Activated CD4-positive, alpha-beta T cell treated with anti-CD3 and anti-CD28 coated beads, Interleukin-2, Interleukin-6, amounts not matched to agents 100 ng/mL and 50 ng/mL, durations not matched to agents 16 hours and 8 hours (primary cell): Measurements from ENCODE around the gene ARHGAP32.

ENCODE experiments used
- DNase-seq: peaks from one replicate; pipeline ENCODE4 v3.0.0-alpha.2; 2020

ARHGAP32 gene

GRCh38 chr11:129102756-129103155 is 89.4 kb downstream of the ARHGAP32 start:
- no peak for DNase-seq

DNA sequence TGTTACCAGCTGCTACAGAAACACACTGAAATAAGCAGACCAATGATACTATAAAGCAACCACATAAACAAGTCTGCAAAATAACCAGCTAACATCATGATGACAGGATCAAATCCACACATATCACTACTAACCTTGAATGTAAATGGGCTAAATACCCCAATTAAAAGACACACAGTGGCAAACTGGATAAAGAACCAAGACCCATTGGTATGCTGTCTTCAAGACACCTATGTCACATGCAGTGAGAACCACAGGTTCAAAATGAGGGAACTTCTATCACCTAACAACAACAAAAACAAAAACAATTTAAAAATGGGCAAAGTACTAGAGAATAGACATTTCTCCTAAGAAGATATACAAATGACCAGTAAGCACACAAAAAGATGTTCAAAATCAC is 89.9 kb downstream of the ARHGAP32 start:
- no peak for DNase-seq

GRCh38 chr11:129093283-129093682 is 98.8 kb downstream of the ARHGAP32 start:
- DNase-seq, result no peak

- DNase-seq, result no peak
Measured at GRCh38 chr11:129090056-129090455, 102.1 kb downstream of the ARHGAP32 start.

DNA sequence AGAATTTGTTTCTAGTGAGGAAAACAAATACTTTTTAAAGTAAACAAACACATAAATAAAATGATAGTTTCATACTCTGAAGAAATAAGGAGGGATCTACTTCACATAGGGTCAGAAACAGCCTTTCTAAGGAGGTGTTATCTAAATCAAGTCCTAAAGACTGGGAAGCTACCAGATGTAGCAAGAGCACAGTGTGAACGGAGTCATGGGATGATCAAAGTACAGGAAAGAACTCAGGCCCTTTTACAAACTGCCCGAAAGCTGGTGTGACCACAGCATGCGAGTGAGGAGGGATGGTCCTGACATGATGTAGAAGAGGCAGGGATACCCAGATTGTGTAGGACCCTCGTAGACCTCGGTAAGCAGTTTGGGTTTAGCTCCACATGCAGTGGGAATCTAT is 102.8 kb downstream of the ARHGAP32 start:
- no peak for DNase-seq

GRCh38 chr11:129086976-129087375 is 105.1 kb downstream of the ARHGAP32 start:
- DNase-seq, result no peak

DNA sequence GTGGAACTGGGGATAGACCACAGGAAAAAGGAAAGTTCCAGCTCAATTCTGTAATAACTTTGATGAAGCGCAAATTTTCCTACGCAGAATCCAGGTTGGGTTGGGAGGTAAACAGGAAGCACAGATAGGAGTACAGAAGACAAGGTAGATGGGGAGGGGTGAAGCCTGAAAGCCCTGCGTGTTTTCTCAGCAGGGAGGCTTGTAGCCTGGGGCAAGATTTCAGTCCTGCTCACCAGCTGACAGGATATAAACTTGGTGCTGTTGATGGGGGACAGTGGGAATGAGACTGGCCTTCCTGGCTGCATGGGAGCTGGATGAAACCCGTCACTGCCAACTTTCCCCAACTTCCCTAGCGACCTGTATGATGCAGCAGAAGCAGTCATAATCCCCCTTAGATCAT is 114.9 kb downstream of the ARHGAP32 start:
- no peak for DNase-seq

DNA sequence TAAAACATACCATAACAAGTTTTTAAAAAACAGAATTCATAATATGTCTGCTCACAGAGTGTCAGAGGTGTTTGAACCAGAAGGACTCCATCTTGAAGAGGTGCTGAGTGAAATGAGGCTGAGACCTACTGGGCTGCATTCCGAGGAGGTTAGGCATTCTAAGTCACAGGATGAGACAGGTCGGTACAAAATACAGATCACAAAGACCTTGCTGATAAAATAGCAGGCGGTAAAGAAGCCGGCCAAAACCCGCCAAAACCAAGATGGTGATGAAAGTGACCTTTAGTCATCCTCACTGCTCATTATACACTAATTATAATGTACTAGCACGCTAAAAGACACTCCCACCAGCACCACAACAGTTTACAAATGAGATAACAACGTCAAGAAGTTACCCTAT is 116.4 kb downstream of the ARHGAP32 start:
- DNase-seq, result no peak

DNA sequence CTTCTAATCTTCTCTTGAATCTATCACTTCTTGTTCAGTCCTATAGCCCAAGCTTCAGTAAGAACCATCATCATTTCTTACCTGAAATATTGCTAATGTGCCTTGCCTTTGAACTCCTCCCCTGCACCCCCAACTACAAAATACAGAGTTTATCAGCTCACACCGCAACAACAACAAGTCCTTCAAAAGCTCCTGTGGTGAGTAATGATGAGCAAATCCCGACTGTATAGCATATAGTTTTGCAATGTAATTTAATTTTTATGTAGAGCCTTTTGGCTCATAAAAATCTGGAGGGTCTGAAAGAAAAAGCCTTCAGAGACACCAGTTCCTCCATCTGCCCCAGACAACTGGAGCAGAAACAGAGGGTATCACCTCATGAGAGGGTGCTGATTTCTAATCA is 124.7 kb downstream of the ARHGAP32 start:
- no peak for DNase-seq

GRCh38 chr11:129066229-129066628 is 125.9 kb downstream of the ARHGAP32 start:
- DNase-seq, result no peak

DNA sequence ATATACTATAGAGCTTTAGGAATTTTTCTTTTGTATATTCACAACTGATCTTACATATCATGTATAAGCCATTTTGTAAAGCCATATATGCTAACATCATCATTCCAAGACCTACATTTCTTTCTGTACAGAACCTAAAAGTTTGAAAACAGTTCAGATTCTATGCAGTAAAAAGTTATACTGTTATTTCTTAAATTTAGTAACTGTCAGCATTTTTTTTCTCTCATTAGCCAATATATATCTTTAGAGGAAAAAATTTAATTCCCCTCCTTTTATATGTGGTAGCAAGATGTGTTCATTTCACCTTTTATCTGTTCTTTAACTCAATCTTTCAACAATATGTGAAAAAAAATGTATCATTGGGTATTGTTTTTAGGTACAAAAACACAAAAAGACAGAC is 129.0 kb downstream of the ARHGAP32 start:
- no peak for DNase-seq

DNA sequence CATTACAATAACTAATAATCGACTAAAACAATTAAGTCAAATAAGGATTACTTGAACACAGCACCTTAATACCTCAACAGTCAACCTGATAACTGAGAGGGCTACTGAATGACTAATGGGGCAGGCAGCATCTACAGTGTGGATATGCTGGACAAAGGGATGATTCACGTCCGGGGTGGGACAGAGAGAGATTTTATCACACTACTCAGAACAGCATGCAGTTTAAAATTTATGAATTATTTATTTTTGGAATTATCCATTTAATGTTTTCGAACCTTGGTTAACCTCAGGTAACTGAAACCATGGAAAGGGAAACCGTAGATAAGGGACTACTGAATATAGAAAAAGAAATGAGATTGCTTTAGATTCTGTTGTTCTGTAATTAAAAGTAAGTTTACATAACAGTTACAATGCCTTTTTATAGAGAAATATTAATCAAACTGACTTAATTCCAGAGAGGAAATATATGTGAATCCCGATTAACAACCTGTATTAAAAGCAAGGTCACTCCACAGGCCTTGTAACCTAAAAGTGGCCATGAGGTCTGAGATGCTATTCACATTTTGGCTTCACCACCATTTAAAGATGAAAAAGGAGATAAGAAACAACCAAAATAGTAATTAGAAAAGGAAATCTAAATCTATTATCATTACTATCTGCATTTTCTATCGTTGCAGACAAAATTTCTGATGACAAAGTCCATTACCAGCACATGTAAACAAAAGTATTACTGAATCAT is 130.5 kb downstream of the ARHGAP32 start:
- no peak for DNase-seq

- DNase-seq, result no peak
Measured at GRCh38 chr11:129056916-129057315, 135.2 kb downstream of the ARHGAP32 start.

- DNase-seq, result no peak
Measured at GRCh38 chr11:129055196-129055595, 136.9 kb downstream of the ARHGAP32 start.

GRCh38 chr11:129048911-129049310 is 143.2 kb downstream of the ARHGAP32 start:
- no peak for DNase-seq

DNA sequence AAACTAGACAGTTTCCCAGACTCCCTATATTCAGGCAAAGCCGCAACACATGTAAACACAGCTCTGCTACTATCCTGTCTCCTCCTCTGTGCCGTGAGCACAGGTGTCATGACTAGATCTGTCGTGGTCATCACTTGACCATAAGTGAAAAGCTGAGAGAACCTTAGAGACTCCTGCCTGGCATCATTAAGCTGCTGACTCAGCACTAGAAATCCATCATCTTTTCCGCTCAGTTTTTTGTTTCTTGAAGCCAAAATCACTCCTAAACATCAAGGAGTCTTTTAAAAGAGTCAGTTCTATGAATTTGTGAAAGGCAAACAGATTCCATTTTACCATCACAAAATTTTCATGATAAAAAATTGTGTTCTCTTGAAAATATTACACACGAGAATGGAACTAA is 147.0 kb downstream of the ARHGAP32 start:
- DNase-seq, result no peak

DNA sequence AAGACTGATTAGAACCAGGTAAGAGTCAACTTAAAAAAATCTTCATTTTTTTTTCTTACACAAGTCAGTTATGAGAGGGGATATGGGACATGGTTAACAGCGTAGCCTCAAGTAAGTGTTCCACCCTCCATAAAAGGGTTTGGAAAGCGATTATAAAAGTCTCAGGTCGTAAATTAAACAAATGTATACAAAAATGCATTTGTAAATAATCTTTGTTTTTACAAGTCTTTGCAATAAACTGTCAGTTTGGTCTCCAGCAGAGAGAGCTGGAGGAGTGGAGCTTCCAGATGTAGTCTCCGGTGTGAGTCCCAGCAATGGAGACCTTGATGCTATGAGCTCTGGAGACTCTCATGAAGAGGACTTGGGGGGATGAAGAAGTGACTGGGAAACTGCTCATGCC is 149.6 kb downstream of the ARHGAP32 start:
- DNase-seq, result no peak

DNA sequence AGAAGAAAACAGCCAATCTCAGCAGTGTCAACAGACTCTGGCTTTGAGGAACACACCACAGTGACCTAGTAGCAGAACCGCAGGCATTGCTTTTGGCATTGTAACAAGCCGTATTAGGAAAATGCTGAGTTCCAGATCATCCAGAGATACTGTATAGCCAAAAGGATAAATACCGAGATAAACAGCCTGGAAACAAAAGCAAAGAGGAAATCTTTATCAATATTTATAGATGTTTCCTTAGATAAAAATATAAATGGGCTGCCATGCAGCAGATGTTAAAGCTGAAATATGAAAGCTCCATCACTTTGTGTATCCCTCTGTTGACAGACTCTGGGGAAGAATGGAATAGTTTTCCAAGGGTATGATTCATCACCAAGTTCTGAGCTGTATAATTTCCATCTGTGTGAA is 150.5 kb downstream of the ARHGAP32 start:
- no peak for DNase-seq

DNA sequence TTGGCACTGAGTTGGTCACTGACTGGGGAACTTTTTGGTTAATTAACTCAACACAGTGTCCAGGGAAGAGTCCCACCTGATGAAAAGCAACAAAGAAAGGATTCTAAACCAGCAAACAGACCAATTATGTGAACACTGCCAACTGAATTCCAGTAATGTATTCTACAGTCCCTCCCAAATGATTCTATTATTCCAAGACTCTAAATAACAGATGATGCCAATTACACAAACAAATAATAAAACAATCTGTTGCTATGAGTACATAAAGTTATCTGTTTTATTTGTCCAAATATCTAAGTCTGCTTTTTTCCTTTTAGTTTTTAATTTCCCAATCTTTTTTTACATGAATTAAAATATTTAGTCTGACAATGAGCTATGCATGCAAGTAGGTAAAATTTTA is 151.2 kb downstream of the ARHGAP32 start:
- no peak for DNase-seq

DNA sequence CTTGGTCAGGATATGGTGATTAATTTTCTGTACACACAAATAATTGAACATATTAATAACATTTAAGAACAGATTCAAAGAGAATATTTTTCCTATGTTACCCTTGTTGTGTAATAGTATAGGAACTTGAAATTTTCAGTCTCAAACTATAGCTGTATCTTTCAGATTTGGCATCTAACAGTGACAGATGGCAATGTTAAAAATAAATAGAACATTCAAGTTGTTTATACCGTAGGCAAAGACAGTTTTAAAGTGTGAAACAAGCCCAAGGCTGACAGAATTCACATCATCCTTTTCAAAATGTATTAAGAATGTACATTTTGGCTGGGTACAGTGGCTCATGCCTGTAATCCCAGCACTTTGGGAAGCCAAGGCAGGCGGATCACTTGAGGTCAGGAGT is 156.9 kb downstream of the ARHGAP32 start:
- DNase-seq, result no peak

DNA sequence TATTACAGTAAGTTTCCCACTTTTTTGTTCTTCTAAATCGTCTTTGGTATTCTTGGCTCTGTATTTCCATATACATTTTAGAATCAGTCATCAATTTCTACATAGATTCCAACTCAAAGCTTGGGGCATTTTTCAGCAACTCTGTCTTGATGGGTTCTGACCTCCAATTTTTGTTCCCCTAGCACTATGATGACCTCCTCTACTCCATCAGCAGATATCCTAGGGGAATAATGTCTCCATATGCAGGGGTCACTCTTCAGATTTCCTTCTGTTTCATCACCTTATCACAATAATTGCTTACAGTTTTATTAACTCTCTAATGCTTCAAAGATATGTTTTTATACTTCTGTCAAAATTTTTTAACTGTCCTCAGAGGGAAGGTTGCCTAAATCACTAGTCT is 158.1 kb downstream of the ARHGAP32 start:
- no peak for DNase-seq

DNA sequence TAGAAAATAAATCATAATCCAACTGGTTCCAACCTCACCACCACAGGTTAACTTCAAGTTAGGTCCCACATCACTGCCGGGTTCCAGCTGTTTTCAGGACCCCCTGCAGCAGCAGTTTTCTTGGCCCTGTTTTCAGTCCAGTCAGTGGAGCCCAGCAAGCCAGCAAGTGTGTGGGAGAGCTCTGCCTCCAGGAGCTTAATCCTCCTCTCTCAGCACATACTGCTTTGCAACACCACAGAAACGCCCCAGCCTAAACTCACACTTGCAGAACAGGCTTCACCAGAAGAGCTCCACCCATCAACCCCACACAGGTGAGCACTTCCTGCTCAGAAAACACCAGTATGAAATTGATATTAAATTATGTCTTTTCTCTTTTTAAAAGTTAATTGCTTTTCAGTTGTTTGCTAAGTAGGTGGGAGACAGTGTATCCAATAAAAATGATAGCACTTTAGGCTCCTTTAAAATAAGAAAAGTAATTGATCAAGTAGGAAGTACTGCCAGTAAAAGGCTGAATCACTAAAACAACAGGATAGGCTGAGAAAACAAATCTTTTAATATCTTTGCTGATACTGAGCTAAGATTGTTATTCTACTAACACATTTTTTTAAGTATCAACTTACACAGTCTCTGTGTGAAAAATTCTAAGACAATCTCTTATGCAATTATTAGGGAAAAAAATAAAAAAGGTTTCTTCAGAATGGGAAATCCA is 168.0 kb downstream of the ARHGAP32 start:
- no peak for DNase-seq

DNA sequence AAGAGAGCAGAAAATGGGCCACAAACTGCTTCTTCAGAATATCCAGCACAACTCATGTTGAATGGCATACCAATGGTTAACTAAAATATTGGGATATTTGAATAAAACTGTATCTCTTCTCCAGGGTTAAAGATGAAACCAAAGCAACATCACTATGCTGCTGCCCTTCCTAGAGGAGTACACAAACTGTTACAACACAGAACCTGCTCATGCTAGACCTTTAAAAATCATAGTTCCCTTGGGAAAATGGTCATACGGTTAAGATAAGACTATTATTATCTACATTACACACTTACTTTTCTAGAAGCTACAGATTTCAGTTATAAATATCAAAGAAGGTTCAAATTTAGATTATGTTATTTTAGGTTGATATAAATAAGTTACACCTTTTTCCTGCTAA is 170.8 kb downstream of the ARHGAP32 start:
- no peak for DNase-seq

DNA sequence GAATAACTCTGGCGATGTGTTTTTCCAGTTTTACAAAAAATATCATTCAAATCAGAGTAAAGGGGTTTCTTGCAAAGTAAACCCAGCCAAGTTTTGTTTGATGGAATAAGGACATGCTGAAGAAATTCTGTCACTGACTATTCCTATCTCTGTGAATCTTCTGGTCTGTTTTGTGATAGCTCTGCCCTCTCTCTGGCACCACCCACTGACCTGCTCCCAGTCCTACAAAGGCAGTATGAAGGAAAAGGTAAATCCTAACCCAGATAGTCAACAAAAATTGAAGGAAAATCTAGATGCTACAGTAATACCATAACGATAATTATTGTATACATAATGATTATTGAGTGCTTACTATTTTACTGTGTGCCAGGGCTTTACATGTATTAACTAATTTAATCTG is 173.1 kb downstream of the ARHGAP32 start:
- no peak for DNase-seq

DNA sequence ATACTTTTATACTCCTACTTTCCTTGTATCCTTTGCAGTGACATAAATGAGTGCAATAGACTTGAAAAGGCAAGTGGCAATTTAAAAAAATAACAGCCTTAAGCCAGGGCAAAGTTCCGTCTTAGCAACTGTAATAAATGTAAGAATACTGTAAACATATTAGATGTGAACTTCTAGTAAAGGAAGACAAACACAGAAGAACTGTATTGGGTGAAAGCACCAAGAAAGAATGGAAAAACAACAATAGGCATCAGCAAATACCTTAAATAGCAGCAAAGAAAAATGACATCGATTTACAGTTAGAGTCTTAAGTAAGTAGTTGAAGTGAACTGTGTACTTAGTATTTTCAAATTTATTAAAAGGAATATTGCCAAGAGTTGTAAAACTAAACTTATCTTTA is 174.0 kb downstream of the ARHGAP32 start:
- no peak for DNase-seq
